Stomach (tissue), 9 donors: Measurements from ENCODE around the gene KCTD10. TPM values are rescaled to one million over a fixed set of nuclear protein-coding genes. Genes with fewer than 3 reads are reported as not detected.

Experiments
- DNase-seq, 2 donors: peaks; one replicate each; pipeline versions ENCODE4 v3.0.0 to v3.0.0-alpha.2; 2013 to 2019
- H3K27ac ChIP-seq, 5 donors: fragments of 200-600 bp in 4 of 5; sonication (generic) in 4 of 5; one replicate each; pipeline ENCODE4 v1.5.1; 2013 to 2019; ENCODE audit warnings: mild to moderate bottlenecking in 1 of 5, moderate library complexity in 1 of 5
- H3K27me3 ChIP-seq, 3 donors: fragments of 200-600 bp; sonication (generic); one replicate each; pipeline ENCODE4 v1.5.1; 2017 to 2019; ENCODE audit warnings: mixed run types in 1 of 3
- H3K36me3 ChIP-seq, 4 donors: fragments of 200-600 bp; sonication (generic); 1 replicate in 3 of 4; 2 replicates in 1 of 4; pipeline ENCODE4 v1.5.1; 2016 to 2019
- H3K4me1 ChIP-seq, 4 donors: fragments of 200-600 bp; sonication (generic); one replicate each; pipeline ENCODE4 v1.5.1; 2016 to 2019
- H3K4me3 ChIP-seq, 4 donors: fragments of 200-600 bp; sonication (generic) in 3 of 4; one replicate each; pipeline ENCODE4 v1.5.1; 2016 to 2019; ENCODE audit warnings: mild to moderate bottlenecking in 1 of 4
- H3K9me3 ChIP-seq, 4 donors: fragments of 200-600 bp; sonication (generic); one replicate each; pipeline ENCODE4 v1.5.1; 2016 to 2019
- CTCF ChIP-seq, 7 experiments: fragments of 450-650 bp in 4 of 7; fragments of 200-600 bp in 3 of 7; sonication (generic) in 3 of 7; IDR thresholded peaks; one replicate each; pipeline ENCODE4 v1.5.1; 2016 to 2019; ENCODE audit warnings: antibody characterized with exemption in 7 of 7, control low read depth in 2 of 7, mild to moderate bottlenecking in 1 of 7
- EP300 ChIP-seq: sonication (generic); formaldehyde crosslinking; IDR thresholded peaks from one replicate; pipeline ENCODE4 v1.6.1; 2017; ENCODE audit warnings: antibody characterized with exemption
- POLR2A ChIP-seq, 4 donors: fragments of 450-650 bp; IDR thresholded peaks; one replicate each; pipeline ENCODE4 v1.6.1; 2016; ENCODE audit warnings: antibody characterized with exemption in 4 of 4, control low read depth in 2 of 4, mild to moderate bottlenecking in 1 of 4, moderate library complexity in 1 of 4
- POLR2AphosphoS5 ChIP-seq, 3 donors: sonication (generic); formaldehyde crosslinking; IDR thresholded peaks; one replicate each; pipeline ENCODE4 v1.6.1; 2016; ENCODE audit warnings: antibody characterized with exemption in 3 of 3
- WGBS, 5 donors: extraction: QIAGEN DNeasy Blood & Tissue Kit in 3 of 5; methylation state at CpG; one replicate each; pipeline versions ENCODE4 v1.1.5 to v1.1.7; 2013 to 2018; 5-methylcytosine and 5-hydroxymethylcytosine counted together
- intact Hi-C: fragments of 100-400 bp; cut with DNase I; formaldehyde crosslinking; loops from one replicate; pipeline ENCODE4 v1.15.1; 2023; ENCODE audit warnings: low total_unique reads
- polyA plus RNA-seq, 3 donors: library from polyadenylated mRNA; stranded (reverse); fragments of 200-250 nt; gene quantifications; one replicate each; pipeline ENCODE4 v1.2.3, GENCODE V29; 2013
- total RNA-seq, 5 donors: library from RNA; depleted of rRNA; stranded (reverse); fragments of >200 nt; gene quantifications; one replicate each; pipeline versions ENCODE4 v1.1.0 to v1.2.3, GENCODE V29; 2014 to 2016
- donor health status: healthy with polysubstance abuse.
- donor health status: Bipolar disorder and iron deficiency.
- donor health status: healthy.

KCTD10 gene
- total and polyA plus RNA-seq, 8 donors: 12.1 to 156 (median 35.1) TPM

GRCh38 chr12:109493090-109493489 is 16.0 kb upstream of the KCTD10 start:
- intact Hi-C loops: no loop called here
- Histone ChIP-seq H3K27me3 (no peaks in the 10 kb centered on the region), H3K4me3 (no peak overlapping the region), H3K9me3 (no peaks in the 10 kb centered on the region), H3K27ac (no peak overlapping the region), H3K4me1 (no peaks in the 10 kb centered on the region), H3K36me3 (peaks cover 57 to 100% (median 98%) of the 10 kb centered on the region in 4 donors)
- TF ChIP-seq EP300 (no peak), CTCF (IDR thresholded peaks at IDR 0.05) (no peak), POLR2A (IDR thresholded peaks at IDR 0.05) (no peak), POLR2AphosphoS5 (IDR thresholded peaks at IDR 0.05) (no peak)
- no peak for DNase-seq

GRCh38 chr12:109492371-109492770 is 15.3 kb upstream of the KCTD10 start:
- intact Hi-C loops: no loop called here
- H3K36me3 ChIP-seq: peaks cover 59 to 100% (median 98%) of the 10 kb centered on the region in 4 donors
- WGBS, 5 donors: 80 to 91% (median 83%) methylated on average over 5 of the region's 5 CpGs
- no peaks in the 10 kb centered on the region for H3K4me1 ChIP-seq
- H3K27ac ChIP-seq: no peak overlapping the region
- TF ChIP-seq POLR2AphosphoS5 (IDR thresholded peaks at IDR 0.05): no peak
- no peak for TF ChIP-seq POLR2A (IDR thresholded peaks at IDR 0.05)
- TF ChIP-seq EP300: no peak
- TF ChIP-seq CTCF (IDR thresholded peaks at IDR 0.05): no peak
- DNase-seq: peak in 1 of 2 donors; percentile 28
- no peak overlapping the region for H3K4me3 ChIP-seq
- H3K9me3 ChIP-seq: no peaks in the 10 kb centered on the region
- H3K27me3 ChIP-seq: no peaks in the 10 kb centered on the region

GRCh38 chr12:109491671-109492070 is 14.6 kb upstream of the KCTD10 start:
- Histone ChIP-seq H3K4me1 (no peaks in the 10 kb centered on the region), H3K4me3 (no peak overlapping the region), H3K27ac (no peak overlapping the region), H3K27me3 (no peaks in the 10 kb centered on the region), H3K36me3 (peaks cover 66 to 100% (median 100%) of the 10 kb centered on the region in 4 donors), H3K9me3 (no peaks in the 10 kb centered on the region)
- WGBS, 5 donors: 93 to 98% (median 96%) methylated on average over 2 to 4 of the region's 4 CpGs
- intact Hi-C loops: no loop called here
- DNase-seq: no peak
- TF ChIP-seq CTCF (IDR thresholded peaks at IDR 0.05) (no peak), EP300 (no peak), POLR2AphosphoS5 (IDR thresholded peaks at IDR 0.05) (no peak), POLR2A (IDR thresholded peaks at IDR 0.05) (no peak)

- no peak for DNase-seq
- WGBS, 5 donors: 79 to 93% (median 85%) methylated on average over 1 of the region's 1 CpG
- intact Hi-C loops: loop anchor here (10.0 kb wide), 1 partner anchor 65 kb away; no protein-coding TSS in a partner anchor
- TF ChIP-seq POLR2AphosphoS5 (IDR thresholded peaks at IDR 0.05) (no peak), EP300 (no peak), POLR2A (IDR thresholded peaks at IDR 0.05) (no peak), CTCF (IDR thresholded peaks at IDR 0.05) (no peak)
- no peaks in the 10 kb centered on the region for H3K4me1 ChIP-seq
- no peaks in the 10 kb centered on the region for H3K27me3 ChIP-seq
- H3K9me3 ChIP-seq: no peaks in the 10 kb centered on the region
- no peak overlapping the region for H3K4me3 ChIP-seq
- H3K27ac ChIP-seq: no peak overlapping the region
- peaks cover 75 to 100% (median 100%) of the 10 kb centered on the region in 4 donors for H3K36me3 ChIP-seq
Measured at GRCh38 chr12:109489955-109490565, 13.0 kb upstream of the KCTD10 start.
